Left ventricle myocardium inferior (tissue), 1 donor: Measurements from ENCODE around the gene ESPNL. TPM values are rescaled to one million over a fixed set of nuclear protein-coding genes. Genes with fewer than 3 reads are reported as not detected.
A peak's percentile ranks its signal among the peaks of the same experiment; 100 is the strongest.

Experiments used
- DNase-seq: peaks from one replicate; pipeline ENCODE4 v3.0.0-alpha.2; 2020
- H3K27ac ChIP-seq: fragments of 200-600 bp; replicated peaks from 2 replicates; pipeline ENCODE4 v1.8.0; 2021
- H3K27me3 ChIP-seq: fragments of 200-600 bp; 2 replicates; pipeline ENCODE4 v1.8.0; 2021; ENCODE audit warnings: low read depth
- H3K36me3 ChIP-seq: fragments of 200-600 bp; 2 replicates; pipeline ENCODE4 v1.8.0; 2021
- H3K4me1 ChIP-seq: fragments of 200-600 bp; 2 replicates; pipeline ENCODE4 v1.8.0; 2021
- H3K4me3 ChIP-seq: fragments of 200-600 bp; 2 replicates; pipeline ENCODE4 v1.8.0; 2021; ENCODE audit warnings: mild to moderate bottlenecking, moderate library complexity
- H3K9me3 ChIP-seq: fragments of 200-600 bp; replicated peaks from 2 replicates; pipeline ENCODE4 v1.8.0; 2021
- intact Hi-C: fragments of 100-400 bp; cut with micrococcal nuclease; formaldehyde crosslinking; loops from one replicate; pipeline ENCODE4 v1.11.0; 2022
- total RNA-seq: library from RNA; stranded (reverse); fragmentation: NEBNext Ultra II Directional; extraction: Animal tissue kit (Norgen Biotek cat#: 25700); gene quantifications from one replicate; pipeline ENCODE4 v1.2.1, GENCODE V29; 2021
- TF ChIP-seq, protein P1 (sequence below): fragments of 200-600 bp; IDR thresholded peaks from 2 replicates; pipeline ENCODE4 v1.8.0; 2021; ENCODE audit warnings: antibody characterized with exemption, mild to moderate bottlenecking, borderline replicate concordance
- donor health status: DM: no; HTN: yes; CAD: no; lungs with severe emphysema.

The ESPNL gene
- total RNA-seq, 1 donor from 2014 or later: not detected

DNA sequence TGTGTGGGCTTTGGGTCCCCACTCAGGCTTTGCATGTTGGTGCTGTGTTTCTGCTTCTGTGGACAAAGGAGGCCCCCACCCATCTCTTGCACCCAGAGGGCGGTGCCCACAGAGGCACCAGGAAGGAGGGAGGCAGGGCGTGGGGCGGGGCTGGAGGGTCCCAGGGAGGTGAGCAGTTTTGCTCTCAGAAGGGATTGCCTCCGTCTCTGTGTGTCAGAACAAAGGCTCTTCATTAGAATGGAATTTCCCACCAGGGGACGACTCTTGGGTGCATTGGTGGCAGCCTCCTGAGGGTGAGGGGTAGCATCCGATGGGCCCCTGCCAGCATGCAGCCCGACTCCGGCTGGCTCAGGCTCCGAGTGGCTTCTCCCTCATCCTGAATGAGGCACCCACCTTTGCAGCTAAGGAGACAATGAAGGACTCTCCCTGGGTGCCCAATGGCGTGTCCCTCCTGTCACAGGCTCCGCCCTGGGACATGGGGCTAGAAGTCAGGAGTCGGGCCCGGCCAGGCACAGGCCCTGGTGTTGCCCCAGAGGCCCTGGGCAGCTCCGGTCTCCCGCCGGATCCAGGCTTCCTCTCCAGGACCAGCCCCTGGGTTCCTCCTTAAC lies 51.6 kb downstream of the ESPNL start:
- Histone ChIP-seq H3K27ac (no peak overlapping the region), H3K36me3 (no peaks in the 10 kb centered on the region), H3K27me3 (no peaks in the 10 kb centered on the region), H3K4me1 (no peaks in the 10 kb centered on the region), H3K4me3 (no peak overlapping the region), H3K9me3 (no peaks in the 10 kb centered on the region)
- TF ChIP-seq, protein P1, sequence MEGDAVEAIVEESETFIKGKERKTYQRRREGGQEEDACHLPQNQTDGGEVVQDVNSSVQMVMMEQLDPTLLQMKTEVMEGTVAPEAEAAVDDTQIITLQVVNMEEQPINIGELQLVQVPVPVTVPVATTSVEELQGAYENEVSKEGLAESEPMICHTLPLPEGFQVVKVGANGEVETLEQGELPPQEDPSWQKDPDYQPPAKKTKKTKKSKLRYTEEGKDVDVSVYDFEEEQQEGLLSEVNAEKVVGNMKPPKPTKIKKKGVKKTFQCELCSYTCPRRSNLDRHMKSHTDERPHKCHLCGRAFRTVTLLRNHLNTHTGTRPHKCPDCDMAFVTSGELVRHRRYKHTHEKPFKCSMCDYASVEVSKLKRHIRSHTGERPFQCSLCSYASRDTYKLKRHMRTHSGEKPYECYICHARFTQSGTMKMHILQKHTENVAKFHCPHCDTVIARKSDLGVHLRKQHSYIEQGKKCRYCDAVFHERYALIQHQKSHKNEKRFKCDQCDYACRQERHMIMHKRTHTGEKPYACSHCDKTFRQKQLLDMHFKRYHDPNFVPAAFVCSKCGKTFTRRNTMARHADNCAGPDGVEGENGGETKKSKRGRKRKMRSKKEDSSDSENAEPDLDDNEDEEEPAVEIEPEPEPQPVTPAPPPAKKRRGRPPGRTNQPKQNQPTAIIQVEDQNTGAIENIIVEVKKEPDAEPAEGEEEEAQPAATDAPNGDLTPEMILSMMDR: no peak
- intact Hi-C loops: no loop called here
- DNase-seq: no peak

DNA sequence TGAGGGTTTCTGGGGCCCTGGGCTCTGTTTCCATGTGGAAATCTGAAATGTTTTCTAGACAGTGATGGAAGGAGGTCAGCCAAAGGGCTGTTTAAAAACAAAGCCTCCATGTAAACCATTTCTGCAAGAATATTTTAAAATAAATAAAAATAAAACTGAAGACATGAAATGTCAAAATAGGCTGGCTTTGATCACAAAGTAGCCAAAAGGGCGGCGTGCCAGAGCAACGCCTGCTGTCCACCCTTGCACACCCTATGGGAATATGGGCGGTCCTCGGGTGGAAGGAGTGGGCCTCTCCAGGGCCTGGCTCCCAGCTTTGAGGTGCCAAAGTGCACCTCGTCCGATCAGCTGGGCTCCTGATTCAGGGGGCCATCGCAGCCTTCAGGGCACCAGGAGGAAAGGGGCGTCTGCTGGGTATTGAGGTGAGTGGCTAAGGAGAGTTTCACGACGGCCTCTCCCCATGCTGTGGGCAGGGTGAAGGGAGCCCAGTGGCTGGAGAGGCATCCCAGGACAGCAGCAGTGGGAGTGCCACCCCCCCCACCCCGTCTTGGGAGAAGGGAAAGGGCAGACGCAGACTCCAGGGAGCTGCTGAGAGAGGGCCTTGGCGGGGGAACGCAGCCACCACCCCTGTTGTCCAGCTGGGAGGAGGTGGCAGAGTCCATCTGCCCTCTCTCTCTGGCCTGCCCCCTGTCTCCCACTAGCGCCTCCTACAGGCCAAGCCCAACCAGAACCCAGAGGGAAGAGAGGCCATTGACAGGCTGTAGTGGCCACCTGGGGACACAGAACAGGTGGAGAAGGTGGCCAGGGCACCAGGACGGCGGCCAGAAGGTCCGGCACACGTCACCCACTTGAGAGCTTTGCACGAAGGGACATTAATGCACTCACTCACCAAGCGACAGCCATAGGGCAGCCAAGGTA lies 52.9 kb downstream of the ESPNL start:
- TF ChIP-seq, protein P1: peak; percentile 12
- intact Hi-C loops: no loop called here
- Histone ChIP-seq H3K27ac (no peak overlapping the region), H3K4me1 (no peaks in the 10 kb centered on the region), H3K27me3 (peaks cover 3% of the 10 kb centered on the region), H3K4me3 (no peak overlapping the region), H3K36me3 (no peaks in the 10 kb centered on the region), H3K9me3 (no peaks in the 10 kb centered on the region)
- DNase-seq: no peak

DNA sequence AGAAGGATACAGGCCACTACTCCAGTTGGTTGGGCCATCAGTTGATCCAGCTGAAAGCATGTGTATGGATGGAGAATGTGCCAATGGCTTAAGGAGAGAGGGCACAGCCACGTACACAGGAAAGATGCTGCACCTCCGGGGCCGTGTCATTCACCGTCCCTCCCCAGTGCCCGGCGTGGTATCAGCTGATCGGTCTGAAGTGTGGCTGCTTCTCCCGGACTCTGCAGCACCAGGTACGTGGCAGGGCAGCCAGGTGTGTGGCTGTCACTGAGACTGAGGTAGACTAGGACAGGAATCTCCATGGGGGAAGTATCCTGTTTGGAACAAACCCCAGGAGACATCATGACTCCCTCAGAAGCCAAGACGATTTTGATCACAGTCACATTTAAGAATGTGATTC lies 54.4 kb downstream of the ESPNL start:
- H3K27ac ChIP-seq: no peak overlapping the region
- intact Hi-C loops: no loop called here
- H3K36me3 ChIP-seq: no peaks in the 10 kb centered on the region
- peaks cover 17% of the 10 kb centered on the region for H3K27me3 ChIP-seq
- peaks cover 10% of the 10 kb centered on the region for H3K4me1 ChIP-seq
- no peak for DNase-seq
- no peak overlapping the region for H3K4me3 ChIP-seq
- TF ChIP-seq, protein P1: no peak
- H3K9me3 ChIP-seq: no peaks in the 10 kb centered on the region

DNA sequence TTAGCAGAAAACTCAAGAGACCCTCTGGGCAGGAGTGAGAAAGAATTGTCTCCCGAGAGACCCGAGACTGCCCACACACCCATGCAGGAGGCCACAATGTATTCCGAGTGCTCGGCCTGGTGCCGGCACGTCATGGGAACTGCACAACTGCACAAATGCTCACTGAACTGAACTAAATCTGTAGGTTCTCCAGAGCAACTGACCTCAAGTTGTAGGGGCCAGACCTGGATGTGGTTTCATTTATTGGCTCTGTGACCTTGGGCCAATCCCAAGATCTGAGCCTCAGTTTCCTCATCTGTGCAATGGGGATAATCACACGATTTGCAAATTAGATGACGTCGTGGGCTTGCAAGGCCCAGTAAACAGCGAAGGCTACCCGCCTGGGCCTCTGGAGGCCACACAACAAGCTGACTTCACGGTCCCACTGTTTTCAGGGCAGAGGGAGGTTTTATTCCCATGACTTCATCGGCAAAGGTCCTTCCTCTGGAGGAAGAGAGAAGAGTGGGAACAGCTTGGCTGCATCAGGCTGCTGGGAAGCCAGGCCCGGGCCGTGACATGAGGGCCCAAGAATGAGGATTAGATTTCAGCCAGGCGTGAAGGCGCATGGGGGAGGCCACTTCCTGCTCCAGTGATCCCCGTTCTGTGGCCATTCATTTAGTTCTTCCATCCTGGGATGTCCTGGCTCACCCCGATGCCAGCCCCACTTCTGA lies 55.1 kb downstream of the ESPNL start:
- Histone ChIP-seq H3K4me3 (no peak overlapping the region), H3K27ac (no peak overlapping the region)

More for the DNA sequence above, 55.1 kb downstream of the ESPNL start:
- DNase-seq: no peak
- Histone ChIP-seq H3K9me3 (no peaks in the 10 kb centered on the region), H3K27me3 (peaks cover 23% of the 10 kb centered on the region), H3K36me3 (no peaks in the 10 kb centered on the region), H3K4me1 (peaks cover 16% of the 10 kb centered on the region)
- TF ChIP-seq, protein P1: no peak
- intact Hi-C loops: no loop called here
